Glomerular visceral epithelial cell (primary cell): ENCODE data around the gene EBPL.
"Not testable (repeated sequence)": the region's sequence is repeated elsewhere in the genome, so short reads cannot be mapped to it uniquely, and the experiment has no call there.

Experiments
- DNase-seq: peaks from one replicate; pipeline ENCODE4 v3.0.0-alpha.2; 2016; ENCODE audit errors: extremely low spot score

EBPL gene

DNA sequence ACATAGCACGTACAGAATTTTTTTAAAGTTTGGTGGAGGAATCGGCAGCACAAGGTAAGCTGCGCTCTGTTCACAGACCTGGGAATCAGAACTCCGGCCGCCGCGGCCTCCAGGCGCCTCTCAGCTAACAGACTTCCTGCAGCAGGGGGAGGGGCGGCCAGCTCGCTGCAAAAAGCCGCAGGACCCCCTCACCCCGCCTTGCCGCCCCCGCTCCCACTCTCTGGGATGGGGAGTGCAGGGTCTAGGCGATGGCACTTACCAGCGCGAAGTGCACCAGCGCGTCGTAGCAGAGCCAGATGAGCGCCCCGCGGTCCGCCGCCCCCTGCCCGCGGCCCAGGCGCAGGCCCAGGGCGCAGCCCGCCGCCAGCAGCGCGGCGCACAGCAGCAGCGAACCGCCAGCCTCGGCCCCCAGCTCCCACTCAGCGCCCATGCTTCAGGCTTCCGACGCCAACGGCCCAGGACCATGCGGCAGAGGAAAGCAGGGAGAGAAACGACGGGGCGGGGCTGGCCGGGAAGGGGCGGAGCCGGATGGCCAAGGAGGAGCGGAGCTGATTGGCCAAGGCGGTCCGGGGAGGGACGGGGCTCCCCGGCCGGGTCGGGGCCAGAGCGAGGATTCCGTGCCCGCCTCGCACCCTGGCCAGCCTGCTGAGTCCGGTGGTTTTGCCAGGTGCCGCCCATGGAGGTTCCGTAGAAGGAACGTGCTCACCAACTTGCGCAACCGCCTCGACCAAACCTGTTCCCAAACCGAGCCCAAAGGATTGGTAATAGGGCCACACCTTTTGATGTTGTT is at the start of gene EBPL:
Gene EBPL (minus strand): TSS at position 492 of the 790 bp plus-strand sequence. CDS start 62 bp downstream, at position 430.
- DNase-seq = peak; percentile 94

DNA sequence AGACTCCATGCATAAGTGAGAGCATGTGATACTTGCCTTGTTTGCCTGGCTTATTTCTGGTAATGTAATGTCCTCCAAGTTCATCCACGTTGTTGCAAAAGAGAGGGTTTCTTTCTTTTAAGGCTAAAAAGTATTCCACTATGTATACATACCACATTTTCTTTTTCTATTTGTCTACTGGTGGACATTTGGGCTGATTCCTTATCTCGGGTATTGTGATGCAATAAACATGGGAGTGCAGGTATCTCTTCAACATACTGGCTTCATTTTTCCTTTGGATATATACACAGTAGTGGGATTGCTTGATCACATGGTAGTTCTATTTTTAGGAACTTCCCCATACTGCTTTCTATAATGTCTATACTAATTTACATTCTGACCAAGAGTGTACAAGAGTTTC is 49.6 kb upstream of the EBPL start:
- no peak for DNase-seq

DNA sequence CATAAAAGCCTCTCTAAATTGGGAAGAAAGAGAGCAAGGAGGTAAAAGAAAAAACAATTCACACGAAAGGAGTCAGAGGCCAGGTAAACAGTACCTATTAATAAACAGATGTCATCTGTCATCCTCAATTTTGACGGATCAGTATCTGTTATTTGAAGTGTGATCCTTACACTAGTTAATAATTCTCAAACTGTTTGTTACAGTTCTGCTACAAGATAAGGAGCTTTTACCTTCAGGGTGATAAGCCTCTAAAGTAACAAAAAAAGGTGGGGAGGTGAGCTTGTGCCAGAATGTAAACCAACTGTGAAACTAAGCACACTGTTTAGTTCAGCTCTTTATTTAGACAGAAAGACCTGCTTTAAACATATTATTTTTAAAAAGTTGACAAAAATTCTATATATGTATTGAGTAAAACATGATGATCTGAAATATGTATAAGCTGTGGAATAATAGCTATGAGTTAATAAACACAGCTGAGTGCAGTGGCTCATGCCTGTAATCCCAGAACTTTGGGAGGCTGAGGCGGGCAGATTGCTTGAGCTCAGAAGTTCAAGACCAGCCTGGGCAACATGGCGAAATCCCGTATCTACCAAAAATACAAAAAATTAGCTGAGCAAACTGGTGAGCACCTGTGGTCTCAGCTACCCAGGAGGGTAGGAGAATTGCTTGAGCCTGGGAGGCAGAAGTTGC is 48.4 kb upstream of the EBPL start:
- DNase-seq = no peak

DNA sequence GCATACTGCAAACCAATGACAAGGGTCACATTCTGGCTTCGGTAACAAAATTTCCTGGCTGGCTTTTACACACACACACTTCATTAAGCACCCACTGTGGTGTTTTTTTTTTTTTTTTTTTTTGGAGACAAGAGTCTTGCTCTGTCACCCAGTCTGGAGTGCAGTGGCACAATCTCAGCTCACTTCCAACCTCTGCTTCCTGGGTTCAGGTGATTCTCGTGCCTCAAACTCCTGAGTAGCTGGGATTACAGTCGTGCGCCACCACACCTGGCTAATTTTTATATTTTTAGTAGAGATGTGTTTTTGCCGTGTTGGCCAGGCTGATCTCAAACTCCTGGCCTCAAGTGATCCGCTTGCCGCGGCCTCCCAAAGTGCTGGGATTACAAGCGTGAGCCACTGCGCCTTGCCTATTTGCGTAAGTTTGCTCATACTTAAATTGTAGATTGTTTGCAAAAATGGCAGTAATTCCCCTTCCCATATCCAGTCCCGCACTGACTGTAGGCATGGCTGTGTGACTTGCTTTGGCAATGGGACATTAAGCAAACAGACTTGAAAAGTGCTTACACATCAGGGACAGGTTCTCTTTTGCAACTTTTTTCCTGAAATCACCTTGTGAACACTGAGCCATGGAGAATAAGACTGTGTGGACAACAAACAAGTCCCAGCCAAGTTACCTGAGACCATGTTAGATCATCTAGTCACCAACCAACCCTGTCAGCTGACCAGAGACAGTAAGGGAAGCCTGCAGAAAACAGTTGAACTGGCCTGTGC is 42.1 kb upstream of the EBPL start:
- DNase-seq = no peak

DNA sequence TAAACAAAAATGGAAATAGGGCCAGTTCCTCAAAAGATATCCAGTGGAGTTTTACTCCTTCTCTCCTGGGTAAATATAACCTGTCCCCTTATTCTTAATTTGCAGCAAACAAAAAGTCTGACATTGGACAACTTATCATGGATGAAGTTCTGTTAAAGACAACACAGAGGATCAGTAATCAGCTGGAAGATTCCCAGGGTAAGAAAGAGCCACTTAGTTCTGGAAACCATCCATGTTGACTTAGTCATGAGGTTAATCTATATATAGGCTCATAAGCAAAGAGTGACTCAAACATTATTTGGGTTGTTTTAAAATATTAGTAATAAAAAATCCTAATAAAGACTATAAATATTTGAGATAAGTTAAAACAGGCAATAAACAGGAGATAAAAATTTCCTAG is 40.5 kb upstream of the EBPL start:
- DNase-seq = peak; percentile 27

DNA sequence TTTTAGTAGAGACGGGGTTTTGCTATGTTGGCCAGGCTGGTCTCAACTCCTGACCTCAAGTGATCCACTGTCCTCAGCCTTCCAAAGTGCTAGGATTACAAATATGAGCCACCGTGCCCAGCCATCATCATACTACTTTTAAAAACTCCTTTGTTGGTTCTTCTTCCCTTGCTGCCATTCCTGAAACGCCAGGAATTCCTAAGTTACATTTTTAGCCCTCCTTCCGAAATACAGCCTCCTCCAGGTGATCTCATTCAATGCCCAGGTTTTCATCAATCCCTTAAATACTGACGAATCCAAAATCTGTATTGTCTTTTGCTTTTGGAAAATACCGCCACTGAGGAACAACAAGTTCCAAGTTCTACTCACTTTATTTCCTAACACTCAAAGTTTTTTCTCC is 25.3 kb upstream of the EBPL start:
- no peak for DNase-seq

DNA sequence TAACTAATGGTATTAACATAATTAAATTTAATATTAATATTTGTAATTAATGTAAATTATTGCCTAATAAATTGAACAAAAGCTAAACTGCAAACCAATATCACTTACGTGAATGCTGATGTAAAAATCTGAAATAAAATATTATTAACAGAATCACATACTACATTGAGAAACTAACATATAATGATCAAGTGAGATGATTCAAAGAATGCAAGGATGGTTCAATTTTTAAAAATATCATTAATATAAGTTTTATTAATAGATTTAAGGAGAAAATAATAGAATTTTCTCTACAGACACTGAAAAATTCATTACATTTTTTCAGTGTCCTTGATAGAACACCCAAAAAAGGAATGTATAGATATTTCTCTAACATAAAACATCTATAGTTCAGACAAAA is 23.5 kb upstream of the EBPL start:
- no peak for DNase-seq

DNA sequence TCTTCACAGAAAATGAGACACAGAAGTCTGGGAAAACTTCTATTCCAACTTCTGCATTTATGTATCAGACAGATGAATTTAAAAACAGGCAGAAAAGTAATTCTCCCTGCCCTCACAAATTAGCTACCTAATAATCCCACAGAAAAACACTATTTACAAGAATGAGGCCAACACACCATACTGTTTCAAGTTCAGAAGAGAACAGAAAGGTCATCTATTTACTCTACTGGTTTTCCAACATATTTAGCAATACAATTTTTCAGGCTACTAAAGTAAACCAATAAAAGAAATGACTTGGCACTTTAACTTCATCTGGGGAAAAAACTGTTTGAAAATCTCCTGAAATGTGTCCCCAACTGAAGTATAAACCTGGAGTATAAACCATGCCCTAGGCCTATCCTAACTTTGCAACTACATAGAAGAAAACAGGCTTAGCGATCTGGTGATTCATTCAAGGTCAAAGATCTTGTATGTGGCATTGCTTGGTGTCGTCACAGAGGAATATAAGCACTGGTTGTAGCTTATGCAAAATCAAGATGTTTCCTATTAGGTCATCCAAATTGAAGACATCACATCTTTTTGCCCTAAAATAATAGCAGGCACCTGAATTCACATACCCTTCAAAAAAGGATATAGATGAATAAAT is 20.1 kb upstream of the EBPL start:
- no peak for DNase-seq

DNA sequence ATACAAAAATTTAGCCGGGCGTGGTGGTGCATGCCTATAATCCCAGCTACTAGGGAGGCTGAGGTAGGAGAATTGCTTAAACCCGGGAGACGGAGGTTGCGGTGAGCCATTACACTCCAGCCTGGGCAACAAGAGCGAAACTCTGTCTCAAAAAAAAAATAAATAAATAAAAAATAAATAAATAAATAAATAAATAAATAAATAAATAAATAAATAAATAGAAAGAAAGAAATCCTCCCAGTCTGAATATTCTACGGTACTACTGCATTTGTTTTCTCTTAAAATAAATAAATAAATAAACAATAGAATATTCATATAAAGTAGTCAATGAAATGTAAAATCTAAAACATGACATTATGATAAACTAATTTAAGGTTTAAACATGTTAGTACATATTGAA is 13.0 kb upstream of the EBPL start:
- DNase-seq = not testable (repeated sequence)

DNA sequence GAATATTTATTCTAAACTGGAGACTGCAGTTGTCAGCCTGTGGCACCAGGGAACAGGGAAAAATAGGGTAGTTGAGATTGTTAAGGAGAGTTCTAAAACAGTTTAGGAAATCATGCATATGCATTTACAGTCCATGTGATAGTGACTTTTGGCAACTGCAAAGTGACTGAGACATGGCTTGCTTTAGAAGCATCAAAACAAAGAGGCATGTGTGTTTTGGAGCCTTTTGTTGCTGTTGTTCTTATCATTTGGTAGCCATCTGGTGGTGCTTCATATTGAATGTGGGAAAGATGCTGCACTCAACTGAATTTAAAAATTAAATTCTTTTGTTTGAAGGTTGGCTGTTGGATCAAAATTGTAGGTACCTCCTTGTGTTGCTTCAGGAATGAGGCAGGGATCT is 10.2 kb upstream of the EBPL start:
- DNase-seq = no peak

DNA sequence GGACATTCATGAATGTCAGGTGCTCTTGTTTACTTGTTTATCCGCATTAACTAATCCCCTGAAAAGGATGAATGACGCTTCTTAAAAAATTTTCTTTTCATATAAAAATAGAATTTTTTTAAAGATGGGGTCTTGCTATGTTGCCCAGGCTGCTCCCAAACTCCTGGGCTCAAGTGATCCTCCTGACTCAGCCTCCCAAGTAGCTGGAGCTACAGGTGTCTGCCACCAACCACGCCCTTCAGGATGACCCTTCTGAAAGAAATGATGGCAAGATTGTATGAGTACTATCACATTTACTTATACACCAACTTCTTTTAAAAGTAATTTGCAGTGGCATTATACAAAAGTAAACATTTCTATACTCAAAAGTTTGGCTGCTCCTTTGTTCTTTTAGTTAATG is 6.2 kb upstream of the EBPL start:
- DNase-seq = no peak

DNA sequence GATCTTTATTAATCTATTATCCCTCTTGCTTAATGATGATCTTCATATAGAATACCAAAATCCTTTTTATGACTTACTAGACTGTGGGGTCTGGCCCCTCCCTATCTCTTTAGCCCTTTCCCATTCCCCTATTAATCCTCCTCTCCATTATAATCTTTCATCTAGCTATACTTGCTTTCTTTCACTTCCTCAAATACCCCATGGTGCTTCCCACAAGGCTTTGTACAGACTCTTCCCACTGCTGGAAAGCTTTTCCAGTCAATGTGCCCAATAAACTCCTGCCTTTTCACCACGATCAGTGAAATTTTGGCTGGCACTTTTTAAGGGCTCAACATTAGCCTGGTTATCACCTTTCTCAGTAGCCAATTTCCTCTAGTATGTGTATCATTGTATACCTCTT is 3.2 kb upstream of the EBPL start:
- no peak for DNase-seq

DNA sequence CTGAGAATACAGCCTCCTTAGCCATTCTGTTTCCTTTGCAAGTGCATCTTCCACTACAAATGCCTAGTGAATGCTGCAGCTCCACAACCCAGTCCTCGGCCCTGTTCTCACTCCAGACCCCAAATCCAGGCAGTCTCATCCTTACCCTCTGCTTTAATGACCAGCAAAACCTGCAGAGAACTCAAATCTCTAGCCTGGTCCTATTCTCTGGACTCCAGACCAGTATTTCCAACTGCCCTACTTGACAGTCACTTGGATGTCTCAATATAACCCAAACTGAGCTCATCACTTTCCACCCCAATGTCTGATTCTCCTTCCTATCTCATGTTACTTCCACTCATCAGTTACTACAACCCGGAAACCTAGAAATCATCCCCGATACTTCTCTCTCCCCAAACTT is 2.6 kb upstream of the EBPL start:
- DNase-seq = no peak

DNA sequence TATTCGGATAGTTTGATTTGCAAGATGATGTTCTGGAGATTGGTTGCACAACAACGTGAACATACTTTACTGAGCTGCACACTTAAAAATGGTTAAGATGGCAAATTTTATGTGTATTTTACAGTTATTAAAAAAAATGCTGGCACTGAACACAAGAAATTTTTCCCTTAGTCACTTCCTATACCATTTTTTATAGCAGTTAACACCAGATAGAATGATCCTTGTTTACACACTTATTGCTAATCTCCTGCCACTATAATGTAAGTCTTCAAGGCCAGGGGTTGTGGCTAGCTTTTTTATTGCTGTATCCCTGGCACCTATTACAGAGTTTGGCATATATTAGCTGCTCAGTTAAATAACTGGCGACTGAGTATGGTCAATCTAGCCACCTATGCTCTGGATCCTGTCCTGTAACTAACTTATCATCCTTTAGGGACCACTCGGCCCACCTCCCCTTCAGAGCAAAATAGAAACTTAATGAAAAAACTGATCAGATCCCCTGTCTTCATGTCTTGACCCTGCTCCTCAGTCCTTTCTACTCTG is 2.0 kb upstream of the EBPL start:
- no peak for DNase-seq

DNA sequence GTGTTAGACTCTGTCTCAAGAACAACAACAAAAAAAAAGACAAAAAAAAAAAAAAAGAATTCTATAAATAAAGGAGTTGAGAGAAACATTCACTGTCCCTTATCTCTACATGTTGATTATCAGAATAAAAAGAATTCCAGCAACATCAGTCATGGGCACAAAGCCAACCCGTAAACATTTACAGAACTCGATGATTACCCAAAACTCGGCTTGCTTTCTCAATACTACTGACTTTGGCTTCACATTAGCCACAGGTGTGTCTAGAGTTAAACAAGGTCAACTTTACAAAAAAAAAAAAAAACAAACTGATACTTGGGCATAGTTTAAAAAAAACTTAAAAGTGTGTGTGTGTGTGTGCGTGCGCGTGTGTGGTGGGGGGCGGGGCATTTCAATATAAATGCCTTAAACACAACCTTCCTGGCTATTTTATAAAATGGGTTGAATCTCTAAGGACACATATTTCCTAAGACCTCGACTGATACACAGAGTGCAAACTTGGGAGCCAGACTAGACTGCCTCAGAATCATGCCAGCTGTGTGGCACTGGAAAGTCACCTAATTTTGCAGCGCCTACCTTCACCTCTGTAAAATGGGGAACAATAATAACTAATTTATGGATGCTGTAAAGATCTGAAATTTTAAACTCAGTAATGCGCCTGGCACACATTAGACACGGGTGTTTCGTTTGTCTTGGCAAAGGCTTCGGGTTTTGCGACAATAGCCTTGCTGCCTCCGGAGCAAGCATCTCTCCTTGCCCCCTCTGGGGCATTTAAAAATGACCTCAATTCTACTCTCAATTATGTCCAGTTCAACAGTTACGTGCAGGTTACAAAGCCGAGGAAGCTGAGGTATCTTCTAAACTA is 922 bp downstream of the EBPL start:
- DNase-seq = peak; percentile 27

DNA sequence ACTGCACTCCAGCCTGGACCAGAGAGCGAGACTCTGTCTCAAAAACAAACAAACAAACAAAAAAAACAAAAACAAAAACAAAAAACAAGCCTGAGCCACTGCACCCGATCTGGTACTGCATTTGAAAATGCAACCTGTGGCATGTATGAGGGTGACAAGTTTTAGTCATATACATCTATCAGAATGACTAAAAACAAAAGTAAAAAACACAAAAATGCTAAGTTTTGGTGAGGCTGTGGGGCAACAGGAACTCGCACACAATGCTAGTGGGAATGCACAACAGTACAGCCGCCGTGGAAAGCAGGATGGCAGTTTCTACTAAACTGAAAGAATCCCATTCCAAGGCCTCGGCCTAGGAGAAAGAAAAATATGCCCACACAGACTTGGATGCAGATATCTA is 7.8 kb downstream of the EBPL start:
- DNase-seq = no peak

DNA sequence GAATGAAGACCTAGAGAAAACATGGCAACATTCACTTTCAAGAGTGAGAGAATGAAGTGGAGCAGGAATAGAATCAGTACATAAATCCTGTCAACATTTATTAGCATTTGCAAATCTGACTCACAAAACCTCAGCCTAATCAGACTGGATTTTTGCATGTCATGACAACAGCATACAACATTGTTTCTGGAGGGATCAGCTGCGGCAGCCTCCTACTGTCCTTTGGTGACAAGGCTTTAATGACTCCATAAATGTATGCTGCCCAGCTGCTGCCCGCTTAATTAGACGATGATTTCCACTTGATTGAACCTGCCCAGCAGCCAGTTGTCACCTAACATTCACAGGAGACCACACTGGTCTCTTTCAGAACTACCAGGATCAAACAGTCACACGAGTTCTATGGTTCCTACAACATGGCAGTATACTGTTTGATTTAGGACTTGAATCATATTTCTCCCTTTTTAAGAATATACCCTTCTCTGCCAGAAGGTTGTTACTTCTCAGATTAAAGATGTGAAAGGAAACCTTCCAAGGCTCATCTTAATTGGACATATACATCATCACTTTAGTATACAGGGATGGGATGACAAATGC is 9.3 kb downstream of the EBPL start:
- no peak for DNase-seq

DNA sequence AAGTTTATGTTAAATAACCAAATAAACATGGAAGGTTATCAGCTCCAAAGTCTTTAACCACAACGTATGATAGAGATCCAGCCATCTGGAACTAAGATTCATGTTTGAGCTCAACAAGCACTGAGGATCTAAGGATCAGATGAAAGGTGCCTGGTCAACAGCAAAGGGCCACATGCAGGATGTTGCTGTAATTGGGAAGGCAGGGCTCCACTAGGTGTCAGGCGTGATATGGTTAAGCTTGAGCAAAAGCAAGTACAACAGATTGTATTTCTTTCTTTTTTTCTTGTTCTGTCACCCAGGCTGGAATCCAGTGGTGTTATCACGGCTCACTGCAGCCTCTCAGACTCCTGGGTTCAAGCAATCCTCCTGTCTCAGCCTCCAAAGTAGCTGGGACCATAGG is 12.0 kb downstream of the EBPL start:
- peak; percentile 33 for DNase-seq

DNA sequence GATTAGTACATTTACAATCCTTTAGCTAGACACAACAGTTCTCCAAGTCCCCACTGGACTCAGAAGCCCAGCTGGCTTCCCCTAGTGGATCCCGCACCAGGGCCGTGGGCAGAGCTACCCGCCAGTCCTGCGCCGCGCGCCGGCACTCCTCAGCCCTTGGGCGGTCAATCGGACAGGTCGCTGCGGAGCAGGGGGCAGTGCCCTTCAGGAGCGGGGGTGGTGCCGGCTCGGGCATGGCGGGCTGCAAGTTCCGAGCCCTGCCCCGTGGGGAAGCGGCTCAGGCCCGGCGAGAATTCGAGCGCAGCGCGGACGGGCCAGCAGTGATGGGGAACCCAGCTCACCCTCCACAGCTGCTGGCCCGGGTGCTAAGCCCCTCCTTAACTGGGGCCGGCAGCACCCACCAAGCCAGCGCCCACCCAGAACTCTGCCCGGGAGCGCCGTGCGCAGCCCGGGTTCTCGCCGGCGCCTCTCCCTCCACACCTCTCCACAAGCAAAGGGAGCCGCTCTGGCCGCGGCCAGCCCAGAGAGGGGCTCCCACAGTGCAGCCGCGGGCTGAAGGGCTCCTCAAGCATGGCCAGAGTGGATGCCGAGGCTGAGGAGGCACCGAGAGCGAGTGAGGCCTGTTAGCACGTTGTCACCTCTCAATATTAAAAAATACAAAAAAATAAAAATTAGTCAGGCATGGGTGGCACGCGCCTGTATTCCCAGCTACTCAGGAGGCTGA is 12.9 kb downstream of the EBPL start:
- no peak for DNase-seq
